Measurements from ENCODE around the gene ASGR2.

- TF ChIP-seq PBX3 (IDR thresholded peaks at IDR 0.05) (no peak), RFX5 (IDR thresholded peaks at IDR 0.05) (no peak), CTCF (IDR thresholded peaks at IDR 0.05) (no peak), RCOR1 (IDR thresholded peaks at IDR 0.05; ENCODE audit: low read depth, low read length) (no peak)
Measured at GRCh38 chr17:7146115-7146514, 31.5 kb upstream of the ASGR2 start.

Data from A549 (cell line).